DMS114 treated with DMSO at 0.1 percent for 48 hours (cell line): ENCODE results near the gene MTMR8.
"Not testable (repeated sequence)": the region's sequence is repeated elsewhere in the genome, so short reads cannot be mapped to it uniquely, and the experiment has no call there.

ENCODE experiments used
- DNase-seq: peaks from one replicate; lab custom pipeline; 2025; ENCODE audit not compliant: unreplicated experiment; lab: John Stamatoyannopoulos, UW

The MTMR8 gene

DNA sequence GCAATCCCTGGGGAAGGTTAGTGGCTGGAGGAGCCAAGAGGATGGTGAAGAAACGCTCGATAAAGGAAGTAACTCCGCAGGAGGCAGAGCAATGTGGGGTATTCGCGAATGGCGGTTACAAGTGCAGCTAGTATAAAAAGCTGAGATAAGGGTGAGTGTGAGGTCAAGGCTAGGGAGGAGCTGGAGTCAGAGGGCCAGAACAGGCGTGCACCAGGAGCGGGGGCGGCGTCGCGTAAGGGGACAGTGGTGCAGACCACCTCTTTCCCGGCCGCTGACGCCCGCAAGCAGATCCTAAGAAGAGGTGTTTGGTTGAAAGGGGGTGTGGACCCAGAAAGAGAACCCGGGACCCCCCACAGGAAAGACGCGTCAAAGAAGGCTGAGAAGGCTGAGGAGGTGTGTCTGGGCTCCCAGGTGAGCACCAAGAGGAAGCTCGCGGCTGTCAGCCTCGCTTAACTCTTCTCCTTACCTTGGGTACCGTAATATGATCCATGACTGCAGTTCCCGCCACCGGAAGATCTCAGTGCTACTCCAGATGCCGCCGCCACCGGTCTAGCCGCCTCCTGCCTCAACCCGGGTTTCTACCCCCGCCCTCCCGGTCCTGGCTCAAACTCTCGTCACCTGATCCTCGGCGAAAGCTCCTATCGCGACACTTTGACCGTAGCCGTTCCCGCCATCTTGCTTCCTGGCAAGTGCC lies at the start of gene MTMR8:
Gene MTMR8, minus strand, starts transcription at position 579 of the 694 bp plus-strand sequence. Its CDS starts 89 bp downstream, at position 490.
- peak; percentile 56 for DNase-seq

DNA sequence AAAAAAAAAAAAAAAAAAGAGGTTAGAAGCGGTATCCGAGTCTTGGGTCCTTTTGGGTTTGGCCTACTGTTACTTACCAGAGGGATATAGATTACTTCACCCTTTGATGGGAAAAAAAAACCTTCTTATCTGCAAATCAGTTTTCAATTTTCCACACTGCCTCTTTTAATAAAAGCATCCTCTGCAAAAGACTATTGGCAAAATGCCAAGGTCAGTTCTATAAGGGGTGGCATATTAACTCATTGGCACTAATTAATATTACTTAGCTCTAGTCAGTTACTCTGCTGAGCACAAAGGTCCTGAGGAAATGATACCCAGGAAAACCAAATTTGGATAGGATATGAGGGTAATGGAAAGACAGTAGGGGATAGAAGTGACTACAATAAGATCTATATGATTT lies 44.3 kb upstream of the MTMR8 start:
- no peak for DNase-seq

DNA sequence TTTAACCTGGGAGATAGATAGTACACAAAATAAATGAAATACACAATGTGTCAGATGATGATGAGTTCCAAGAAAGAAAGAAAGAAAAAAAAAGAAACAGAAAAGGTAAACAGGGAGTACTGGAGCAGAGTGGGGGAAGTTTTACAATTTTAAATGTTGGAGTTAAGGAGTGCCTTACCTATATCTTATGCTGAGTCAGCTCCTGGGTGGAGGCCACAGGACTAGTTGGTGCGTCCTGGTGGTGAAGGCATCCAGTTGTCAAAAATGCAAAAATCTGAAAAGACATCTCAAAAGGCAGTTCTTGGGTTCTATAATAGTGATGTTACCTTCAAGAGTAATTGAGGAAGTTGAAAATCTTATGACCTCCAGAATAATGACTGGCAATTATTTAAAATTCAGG lies 42.4 kb upstream of the MTMR8 start:
- DNase-seq: no peak

DNA sequence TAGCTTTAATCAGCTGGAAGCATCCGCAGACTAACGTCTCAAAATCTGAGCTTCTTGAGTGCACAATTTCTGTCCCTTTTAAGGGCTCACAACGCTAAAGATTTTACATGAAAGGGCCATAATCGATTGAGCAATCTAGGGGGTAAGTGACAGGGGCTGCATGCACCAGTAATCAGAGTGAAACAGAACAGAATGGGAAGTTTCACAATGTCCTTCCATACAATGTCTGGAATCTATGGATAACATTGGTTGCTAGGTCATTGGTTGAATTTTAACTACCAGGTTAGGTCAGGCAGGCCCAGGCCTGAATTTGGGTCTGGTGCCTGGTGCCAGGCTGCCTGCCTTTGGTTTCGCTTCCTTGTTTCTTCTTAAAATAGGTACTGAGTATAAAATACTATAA lies 42.0 kb upstream of the MTMR8 start:
- DNase-seq: no peak

DNA sequence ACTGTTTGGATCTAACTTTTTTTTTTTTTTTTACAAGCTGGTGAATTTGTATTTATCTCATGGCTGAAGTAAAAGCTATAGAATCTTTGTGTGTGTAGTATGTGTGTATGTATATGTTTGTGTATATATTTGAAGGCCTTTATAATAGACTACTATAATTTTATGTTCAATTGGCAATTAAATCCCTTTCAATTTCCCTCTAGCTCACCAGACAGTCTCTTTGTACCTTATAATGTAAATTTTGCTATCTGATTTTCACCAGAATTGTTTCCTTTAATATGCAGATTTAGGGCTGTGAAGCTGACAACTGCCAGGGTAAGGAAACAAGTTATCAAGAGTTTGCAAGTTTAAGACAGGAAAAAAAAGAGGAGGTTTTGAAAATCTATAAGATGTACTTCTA lies 33.1 kb upstream of the MTMR8 start:
- DNase-seq: no peak

DNA sequence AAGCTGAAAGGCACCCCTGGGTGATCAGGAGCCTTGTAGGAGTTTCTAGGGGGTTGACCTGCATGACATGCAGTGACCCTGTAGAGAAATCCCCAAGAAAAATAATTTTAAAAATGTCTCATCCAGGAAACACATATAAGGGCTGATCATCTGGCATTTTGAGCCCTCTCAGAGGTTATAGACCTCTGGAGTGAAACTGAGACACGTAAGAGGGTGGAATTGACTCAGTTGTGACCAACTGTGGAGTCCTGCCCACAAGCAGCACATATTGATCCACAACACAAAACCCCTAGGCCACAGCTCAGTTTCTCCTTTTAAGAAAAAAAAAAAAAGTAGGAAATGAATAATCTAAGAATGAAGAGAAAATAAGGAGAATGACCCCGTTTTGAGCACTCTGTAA lies 32.5 kb upstream of the MTMR8 start:
- DNase-seq: no peak

DNA sequence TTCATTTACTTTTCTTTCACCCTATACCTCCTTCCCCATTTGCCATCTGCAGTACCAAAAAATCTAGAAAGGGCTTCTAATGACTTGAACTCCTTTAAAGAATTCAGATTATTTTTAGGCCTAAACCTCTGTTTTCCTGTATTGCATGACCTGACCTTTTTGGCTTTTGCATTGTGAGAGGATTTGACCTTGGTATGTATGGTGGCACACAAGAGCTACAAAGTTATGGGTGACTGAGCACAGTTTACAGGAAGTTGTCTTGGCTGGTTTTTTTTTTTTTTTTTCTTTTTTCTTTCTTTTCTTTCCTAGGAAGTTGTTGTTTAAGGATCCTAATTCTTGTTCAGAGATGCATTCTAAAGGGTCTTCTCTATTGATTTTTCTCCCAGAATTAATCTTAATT lies 32.0 kb upstream of the MTMR8 start:
- no peak for DNase-seq

DNA sequence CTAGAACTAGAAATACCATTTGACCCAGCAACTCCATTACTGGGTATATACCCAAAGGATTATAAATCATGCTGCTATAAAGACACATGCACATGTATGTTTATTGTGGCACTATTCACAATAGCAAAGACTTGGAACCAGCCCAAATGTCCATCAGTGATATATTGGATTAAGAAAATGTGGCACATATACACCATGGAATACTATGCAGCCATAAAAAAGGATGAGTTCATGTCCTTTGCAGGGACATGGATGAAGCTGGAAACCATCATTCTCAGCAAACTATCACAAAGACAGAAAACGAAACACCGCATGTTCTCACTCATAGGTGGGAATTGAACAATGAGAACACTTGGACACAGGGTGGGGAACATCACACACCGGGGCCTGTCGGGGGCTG lies 14.5 kb upstream of the MTMR8 start:
- not testable (repeated sequence) for DNase-seq

DNA sequence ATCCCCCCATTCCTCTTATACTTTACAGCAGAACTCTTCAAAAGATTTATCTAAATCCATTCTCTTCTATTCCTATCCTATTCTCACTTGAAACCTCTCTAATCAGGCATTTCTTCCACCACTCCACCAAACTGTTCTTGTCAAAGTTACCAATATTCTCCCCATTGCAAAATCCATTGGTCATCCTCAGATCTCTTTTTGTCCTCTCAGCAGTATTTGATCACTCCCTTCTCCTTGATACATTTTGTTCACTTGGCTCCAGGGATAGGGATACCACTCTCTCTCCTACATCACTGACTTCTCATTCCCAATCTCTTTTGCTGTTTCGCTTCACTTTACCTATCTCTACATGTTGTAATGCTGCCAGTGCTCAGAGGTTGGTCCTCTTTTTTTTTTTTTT lies 2.8 kb upstream of the MTMR8 start:
- no peak for DNase-seq

DNA sequence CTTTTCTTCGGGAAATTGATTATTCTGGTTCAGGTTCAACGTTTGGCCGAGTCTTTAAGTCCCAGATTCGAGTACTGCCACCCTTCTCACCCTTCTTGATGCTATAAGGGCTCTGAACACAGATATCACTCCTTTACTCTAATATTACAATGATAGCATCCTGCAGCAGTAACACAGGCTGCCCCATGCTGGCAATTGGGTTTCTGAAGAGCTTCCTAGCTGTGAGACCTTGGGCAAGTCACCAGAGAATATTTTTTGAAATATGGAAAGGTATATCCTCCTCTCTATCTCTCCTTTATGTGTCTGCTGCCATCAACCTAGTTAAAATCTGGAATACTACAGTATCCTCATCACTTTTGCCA lies 297 bp upstream of the MTMR8 start:
- no peak for DNase-seq

DNA sequence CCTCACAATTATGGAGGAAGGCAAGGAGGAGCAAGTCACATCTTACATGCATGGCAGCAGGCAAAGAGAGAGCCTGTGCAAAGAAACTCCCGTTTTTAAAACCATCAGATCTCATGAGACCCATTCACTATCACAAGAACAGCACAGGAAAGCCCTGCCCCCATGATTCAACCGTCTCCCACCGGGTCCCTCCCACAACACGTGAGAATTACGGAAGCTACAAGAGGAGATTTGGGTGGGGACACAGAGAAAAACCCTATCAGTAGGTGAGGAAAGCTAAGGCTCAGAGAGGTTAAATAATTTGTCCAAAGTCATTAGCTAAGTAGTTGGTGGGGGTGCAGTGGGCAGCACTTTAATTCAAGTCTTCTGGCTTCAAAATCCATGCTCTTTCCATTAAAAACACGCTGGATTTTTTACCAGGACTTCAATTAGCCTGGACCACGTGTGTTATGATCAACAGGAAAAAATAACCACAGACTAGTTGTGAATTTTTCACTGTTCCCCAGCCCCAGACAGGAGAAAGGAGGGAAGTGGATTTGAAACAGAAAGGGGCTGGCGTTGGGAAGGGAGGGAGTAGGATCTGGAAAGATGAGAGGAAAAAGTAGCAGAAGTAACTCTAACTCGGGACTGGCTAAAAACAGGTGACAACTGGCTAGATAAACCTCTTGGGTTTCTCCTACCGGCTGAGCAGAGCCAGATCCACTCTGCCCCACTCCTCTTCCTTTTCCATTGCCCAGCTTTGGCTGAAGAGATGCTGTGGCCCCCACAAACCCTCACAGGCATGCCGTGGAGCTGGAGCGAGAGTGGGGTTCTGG lies 986 bp downstream of the MTMR8 start:
- no peak for DNase-seq

DNA sequence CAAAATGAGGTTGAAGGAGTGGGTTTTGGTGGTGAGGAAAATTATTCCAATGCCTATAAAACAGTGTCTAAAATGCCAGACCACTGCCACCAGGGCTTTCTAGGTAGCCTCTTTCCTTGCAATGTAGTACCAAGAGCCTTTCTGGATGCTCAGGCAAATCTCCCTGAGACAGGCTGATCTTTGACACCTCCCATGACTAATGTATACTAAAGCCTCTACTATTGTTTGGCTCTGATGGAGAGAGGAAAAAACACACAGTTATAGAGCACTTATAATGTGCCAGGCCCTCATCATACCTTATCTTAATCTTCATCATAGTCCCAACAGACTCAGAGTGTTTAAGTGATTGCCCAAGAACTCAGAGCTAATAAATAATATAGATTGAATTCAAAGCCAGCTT lies 5.8 kb downstream of the MTMR8 start:
- no peak for DNase-seq

DNA sequence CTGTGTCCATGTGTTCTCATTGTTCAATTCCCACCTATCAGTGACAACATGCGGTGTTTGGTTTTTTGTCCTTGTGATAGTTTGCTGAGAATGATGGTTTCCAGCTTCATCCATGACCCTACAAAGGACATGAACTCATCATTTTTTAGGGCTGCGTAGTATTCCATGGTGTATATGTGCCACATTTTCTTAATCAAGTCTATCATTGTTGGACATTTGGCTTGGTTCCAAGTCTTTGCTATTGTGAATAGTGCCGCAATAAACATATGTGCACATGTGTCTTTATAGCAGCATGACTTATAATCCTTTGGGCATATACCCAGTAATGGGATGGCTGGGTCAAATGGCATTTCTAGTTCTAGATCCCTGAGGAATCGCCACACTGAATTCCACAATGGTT lies 14.5 kb downstream of the MTMR8 start:
- DNase-seq: not testable (repeated sequence)

DNA sequence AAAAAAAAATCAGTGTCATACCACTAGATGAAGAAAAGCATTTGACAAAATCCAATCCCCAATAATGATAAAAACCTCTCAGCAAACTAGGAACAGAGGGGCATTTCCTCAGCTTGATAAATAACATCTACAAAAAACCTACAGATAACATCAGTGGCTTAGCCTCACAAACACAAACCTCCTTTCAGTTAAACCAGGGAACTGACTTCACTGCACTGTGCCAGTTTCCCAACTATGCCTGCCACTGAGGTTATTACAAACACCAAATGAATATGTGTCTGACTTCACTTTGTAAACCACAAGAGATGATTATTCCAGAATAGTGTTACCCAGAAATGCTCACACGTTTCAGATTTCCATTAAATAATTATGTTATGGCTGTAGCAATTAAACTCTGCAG lies 15.3 kb downstream of the MTMR8 start:
- no peak for DNase-seq

DNA sequence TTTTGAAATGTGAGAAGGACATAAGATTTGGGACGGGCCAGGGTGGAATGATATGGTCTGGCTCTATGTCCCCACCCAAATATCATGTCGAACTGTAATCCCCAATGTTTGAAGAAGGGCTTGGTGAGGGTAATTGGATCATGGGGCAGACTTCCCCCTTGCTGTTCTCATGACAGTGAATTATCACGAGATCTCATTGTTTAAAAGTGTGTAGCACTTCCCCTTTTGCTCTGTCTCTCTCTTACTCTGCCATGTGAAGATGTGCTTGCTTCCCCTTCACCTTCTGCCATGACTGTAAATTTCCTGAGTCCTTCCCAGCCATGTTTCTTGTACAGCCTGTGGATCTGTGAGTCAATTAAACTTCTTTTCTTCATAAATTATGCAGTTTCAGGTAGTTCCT lies 17.5 kb downstream of the MTMR8 start:
- DNase-seq: no peak

DNA sequence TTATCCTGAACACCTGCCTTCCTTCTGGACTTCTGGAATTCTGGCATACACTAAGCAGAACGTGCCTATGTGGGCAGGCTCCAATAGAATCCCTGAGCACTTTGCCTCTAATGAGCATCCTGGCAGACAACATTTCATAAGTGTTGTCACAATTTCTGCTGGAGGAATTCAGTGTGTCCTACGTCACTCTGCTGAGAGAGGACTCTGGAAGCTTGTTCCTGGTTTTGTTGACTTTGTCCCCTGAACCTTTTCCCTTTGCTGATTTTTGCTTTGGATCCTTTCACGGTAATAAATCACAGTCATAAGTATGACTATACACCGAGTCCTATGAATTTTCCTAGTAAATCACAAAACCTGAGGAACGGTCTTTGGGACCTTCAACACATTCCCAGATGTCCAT lies 43.2 kb downstream of the MTMR8 start:
- DNase-seq: no peak

DNA sequence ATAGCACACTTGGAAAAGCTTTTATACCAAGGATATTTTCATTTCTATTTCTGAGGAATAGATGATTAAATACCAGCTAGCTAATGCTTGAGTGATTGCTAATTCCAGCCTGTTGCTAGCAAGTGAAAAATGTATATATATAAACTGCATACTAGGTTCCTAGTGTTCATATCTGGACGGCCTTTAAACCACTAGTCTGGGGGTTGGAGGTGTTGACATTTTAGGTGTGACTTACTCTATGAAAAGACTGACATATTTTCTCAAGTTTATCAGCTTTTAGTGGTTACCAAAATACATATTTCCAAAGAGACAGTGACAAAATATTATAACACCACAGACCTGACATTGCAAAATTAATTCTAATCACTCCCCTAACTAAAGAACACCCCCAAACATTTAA lies 44.7 kb downstream of the MTMR8 start:
- DNase-seq: no peak

DNA sequence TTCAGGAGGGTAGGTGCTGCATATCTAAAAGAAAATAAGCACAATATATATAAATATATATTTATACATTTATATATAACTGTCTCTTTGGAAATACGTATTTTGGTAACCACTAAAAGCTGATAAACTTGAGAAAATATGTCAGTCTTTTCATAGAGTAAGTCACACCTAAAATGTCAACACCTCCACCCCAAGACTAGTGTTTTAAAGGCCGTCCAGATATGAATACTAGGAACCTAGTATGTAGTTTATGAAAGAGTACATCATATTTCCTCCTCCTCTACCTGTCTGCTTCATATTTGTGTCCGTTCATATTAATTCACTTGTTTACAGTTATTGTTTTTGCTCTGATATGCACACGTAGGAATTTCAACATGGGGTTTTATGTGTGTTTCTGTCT lies 45.2 kb downstream of the MTMR8 start:
- no peak for DNase-seq

DNA sequence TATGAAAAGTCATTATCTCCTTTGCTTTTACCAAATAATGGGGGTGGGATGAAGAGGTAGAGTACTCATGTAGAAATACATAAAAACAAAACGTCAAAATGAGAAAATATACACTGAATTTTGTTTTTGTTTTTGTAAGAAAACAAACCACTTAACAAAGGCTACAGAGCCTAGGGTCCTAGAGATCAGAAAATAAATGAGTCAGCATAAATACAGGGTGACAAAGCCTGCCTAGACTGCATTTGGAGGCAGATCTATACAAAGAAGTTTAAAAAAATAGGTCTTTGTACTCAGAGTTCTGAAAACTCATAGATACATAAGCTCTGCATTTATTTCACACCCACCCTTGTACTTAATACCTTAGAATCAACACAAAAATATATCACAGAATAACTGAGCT lies 52.4 kb downstream of the MTMR8 start:
- no peak for DNase-seq

DNA sequence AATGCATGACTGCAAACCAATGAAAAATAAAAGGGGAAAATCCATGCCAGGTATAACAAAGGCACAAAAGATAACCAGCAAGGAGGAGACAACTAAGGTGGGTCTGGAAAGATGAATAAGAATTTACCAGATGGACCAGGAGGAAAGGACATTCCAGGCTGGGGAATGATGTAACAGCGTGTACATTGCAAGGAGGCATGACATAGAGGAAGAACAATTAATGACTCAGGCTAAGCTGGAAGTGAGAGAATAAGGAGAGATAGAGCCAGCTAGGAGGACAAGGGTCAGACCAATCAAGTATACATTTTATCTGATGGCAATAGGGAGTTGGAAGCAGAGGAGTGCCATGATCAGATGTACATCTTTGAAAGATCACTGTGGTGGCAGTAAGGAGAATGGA lies 57.0 kb downstream of the MTMR8 start:
- DNase-seq: no peak

DNA sequence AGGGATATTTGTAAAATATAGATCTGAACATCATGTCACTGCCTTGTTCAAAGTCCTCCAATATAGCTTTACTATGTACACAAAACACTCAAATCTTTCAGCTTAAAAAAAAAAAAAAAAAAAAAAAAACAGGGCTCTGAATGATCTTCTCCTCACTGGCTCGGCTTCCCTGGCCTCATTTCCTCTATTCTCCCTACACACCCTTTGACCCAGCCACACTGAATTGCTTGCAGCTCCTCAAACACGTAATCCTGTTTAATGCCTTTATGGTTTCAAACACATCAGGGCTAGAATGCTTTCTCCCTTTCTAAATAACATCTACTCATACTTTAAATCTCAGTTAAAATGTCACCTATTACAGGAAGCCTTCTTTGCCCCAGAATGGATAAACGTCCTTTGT lies 60.8 kb downstream of the MTMR8 start:
- no peak for DNase-seq

DNA sequence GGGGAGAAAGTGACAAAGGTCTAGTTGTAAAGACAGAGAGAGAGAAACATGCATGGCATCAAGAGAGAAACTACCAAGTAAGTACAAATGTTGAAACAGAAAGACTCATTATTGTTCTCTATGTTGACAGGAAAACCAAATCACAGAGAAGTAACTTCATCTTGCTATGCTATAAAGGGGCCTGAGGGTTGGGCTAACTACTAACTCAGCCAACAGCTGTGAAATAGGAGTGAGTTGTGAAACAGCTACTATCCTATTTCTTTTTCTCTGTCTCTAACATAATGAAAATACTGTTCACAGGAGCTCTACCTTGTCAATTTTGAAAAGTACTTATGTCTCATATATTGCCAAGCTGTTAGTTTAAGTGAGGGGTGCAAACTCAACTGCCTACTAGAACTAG lies 65.0 kb downstream of the MTMR8 start:
- DNase-seq: no peak

DNA sequence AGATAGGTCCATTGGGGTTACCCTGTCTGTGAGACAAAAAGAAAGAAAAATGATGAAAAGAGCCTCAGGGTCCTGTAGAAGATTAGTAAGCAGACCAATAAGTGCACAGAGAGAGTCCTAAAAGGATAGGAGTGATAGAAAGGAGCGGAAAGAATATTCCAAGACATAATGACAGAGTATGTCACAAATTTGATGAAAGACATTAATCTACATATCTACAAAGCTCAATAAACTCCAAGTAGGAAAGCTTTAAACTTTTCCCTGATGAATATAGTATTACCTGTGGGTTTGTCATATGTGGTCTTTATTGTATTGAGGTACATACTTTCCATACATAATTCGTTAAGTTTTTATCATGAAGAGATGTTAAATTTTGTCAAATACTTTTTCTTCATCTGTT lies 73.7 kb downstream of the MTMR8 start:
- no peak for DNase-seq
